HG03025 (cell line): ENCODE results near the gene NSF.
"Not testable (repeated sequence)": the region's sequence is repeated elsewhere in the genome, so short reads cannot be mapped to it uniquely, and the experiment has no call there.

Experiments used
- ATAC-seq: cut with Tn5 transposase; IDR thresholded peaks from one replicate; pipeline ENCODE4 v1.9.1; 2021; ENCODE audit warnings: mild to moderate bottlenecking, moderate library complexity; ENCODE audit not compliant: unreplicated experiment, low FRiP score

The NSF gene

GRCh38 chr17:46771561-46772474 lies 181.3 kb downstream of the NSF start:
- ATAC-seq, result no peak

- no peak for ATAC-seq
Observed at GRCh38 chr17:46772475-46773220, 182.2 kb downstream of the NSF start.

DNA sequence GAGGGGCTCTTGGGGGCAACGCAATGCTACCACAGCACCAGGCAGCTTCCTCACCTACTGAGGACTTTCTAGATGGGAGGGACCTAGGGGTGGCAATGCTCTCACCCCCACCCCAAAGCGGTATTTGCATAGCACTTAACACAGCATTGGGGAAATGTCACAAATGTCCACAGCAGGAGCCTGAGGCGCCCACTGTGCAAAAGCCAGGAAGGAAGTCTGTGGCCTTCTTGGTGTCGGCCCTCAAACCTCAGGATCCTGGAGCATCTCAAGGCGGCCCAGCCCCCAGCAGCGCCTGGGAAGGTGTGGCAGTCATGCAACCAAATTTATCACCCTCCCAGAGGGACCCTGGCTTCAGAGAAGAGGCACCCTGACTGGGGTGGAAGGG lies 182.7 kb downstream of the NSF start:
- no peak for ATAC-seq

DNA sequence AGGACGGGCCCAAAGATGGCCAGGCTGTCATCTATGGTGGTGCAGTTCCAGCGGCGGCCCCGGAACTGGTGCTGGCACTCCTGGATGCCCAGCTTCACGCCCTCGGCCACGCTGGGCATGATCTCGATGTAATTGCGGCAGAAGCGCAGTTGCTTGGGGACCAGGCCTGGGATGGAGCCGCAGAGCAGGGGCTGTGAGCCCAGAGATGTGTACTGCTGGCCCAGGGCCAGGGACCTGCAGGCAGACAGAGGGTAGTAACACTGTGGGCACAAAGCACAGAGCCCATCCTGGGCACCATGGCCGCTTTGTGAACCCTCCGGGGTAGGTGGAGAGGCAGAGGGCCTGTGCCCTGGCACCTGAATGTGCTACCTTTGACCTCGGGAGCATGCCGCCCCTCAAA lies 183.2 kb downstream of the NSF start:
- no peak for ATAC-seq

- ATAC-seq, result no peak
Observed at GRCh38 chr17:46774108-46774737, 183.8 kb downstream of the NSF start.

DNA sequence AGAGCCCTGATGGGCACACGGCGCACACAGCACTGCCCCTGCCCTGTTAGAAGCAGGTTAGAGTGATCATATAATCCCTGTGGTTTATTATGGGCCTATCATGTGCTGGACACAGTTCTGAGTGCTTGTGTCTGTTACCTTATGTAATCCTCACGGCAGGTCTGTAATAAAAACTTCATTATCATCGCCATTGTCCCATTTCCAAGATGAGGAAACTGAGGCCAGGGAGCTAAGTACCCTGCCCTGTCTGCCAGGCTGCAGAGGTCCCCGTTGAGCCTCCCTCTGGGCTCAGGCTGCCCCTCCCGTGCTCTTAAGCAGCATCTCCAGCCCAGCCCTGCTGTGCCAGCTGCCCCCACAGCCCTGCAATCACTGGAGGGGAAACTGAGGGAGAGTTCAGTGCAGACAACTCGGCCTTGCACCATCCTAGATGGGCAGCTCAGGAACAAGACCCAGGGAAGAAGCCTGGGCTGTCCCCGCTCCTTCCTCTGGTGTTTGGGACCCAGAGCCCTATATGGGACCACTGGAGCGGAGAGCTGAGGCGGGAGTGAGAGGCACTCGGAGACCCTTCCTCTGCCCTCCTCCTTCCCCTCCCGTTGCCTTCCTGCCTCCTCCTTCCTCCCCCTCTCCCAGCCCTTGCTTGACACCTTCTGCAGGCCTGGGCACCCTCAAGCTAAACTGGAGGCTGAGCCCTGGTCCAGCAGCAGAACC lies 186.0 kb downstream of the NSF start:
- no peak for ATAC-seq

DNA sequence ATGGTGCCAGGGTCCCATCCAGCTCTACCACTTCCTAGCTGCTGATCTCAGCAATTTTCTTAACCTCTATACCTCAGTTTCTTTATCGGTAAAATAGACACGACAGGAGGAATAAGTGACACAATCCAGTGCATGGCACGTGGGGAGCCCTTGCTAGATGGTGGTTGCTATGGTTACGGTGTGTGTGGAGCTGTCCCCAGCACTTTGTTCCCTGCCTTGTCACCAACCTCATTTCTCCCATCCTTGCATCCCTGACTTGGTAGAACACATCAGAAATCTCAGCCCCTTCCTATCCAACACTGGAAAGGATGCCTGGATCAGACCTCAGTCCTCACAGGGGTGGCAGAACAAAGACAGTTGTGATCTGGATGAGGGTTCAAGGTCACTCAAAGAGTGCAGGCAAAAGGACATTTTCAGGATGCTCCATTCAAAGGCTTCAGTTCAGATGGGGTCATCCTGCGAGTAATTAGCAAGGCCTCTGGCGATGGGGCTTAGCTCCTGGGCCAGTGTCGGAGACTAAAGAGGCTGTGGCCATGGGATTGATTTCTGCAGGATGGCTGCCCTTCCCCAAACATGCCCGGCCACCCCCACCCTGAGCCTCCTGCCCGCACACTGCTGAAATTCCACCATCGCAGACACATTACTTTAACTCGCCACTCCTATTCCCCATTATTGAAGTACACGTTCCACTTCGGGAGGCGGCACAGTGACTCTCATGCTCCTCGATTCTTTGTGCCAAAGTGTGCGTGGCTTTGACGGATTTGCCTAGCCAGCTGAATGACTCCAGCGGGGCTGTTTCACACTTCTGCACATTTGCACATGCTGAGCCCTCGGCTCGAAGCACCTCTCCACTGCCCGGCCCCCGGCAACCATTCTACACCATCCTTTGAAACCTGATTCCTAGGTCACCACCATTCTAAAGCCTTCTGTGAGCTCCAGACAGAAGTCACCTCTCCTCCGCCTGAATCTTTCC lies 187.8 kb downstream of the NSF start:
- ATAC-seq, result no peak

DNA sequence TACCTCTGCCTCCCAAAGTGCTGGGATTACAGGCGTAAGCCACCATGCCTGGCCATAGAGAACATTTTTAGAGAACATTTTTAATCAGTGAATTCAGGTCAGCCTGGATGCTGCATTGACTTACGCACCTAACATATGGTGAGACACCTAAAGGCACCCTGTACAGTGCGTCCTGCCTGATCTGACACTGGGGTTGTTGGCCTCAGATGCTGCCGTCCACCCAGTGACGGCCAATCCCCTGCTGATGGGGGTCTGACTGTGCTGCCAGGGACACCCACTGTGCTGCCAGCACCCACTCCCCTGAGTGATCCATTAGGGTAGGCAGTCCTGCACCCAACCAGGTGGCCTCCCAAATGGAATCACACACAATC lies 189.5 kb downstream of the NSF start:
- ATAC-seq, result no peak

- ATAC-seq, result no peak
Observed at GRCh38 chr17:46782250-46782953, 191.9 kb downstream of the NSF start.

- no peak for ATAC-seq
Observed at GRCh38 chr17:46783031-46783593, 192.6 kb downstream of the NSF start.

DNA sequence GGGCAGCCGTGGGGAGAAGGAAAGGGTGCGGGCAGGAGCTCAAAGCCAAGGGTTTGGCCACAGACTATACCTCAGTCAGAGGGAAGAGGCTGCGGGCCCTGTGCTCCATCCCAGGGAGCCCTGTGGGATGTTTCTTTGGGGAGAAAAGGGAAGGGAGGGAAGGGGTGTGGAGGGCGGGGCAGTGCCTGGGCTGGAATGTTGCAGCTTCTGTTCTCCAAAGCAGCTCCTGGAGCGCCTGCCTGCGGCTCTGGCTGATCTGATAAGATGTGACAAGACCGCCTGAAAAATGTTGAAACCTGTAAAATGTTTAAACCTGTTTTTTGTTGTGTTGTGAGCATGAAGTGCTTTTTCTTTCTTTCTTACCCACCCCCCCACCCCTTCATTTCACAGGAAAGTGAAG lies 195.2 kb downstream of the NSF start:
- no peak for ATAC-seq

DNA sequence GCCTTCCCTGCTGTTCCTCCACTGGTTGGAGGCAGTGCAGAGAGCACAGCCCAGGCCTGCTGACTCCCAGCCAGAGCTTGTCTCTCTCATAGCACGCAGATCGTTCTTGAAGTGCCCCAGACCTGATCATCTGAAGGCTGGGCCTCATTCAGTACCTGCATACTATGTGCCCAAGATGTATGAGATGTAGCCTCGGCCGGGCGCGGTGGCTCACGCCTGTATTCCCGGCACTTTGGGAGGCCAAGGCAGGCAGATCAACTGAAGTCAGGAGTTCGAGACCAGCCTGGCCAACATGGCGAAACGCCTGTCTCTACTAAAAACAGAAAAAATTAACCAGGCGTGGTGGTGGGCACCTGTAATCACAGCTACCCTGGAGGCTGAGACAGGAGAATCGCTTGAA lies 197.0 kb downstream of the NSF start:
- no peak for ATAC-seq

- ATAC-seq, result no peak
Observed at GRCh38 chr17:46788300-46788699, 197.8 kb downstream of the NSF start.

- no peak for ATAC-seq
Observed at GRCh38 chr17:46788796-46789195, 198.3 kb downstream of the NSF start.

DNA sequence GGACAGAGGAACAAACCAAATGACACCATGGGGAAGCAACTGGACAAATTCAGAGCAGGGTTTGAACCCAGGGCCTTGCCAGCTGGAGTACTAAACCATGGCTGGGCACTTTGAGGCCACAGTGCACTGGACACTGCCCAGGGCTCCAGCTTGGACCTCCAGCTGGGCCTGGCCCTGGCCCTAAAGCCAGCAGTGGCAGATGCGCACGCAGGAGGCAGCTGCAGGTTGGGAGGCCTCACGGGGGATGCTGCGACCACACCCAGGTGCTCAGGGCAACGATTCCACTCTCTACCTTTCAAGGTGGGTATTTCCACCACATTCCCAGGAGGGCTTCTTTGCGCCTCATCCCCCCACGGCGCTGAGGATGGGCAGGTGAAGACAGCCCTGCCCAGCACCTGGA lies 199.1 kb downstream of the NSF start:
- ATAC-seq, result no peak

- ATAC-seq, result no peak
Observed at GRCh38 chr17:46790216-46790615, 199.7 kb downstream of the NSF start.

DNA sequence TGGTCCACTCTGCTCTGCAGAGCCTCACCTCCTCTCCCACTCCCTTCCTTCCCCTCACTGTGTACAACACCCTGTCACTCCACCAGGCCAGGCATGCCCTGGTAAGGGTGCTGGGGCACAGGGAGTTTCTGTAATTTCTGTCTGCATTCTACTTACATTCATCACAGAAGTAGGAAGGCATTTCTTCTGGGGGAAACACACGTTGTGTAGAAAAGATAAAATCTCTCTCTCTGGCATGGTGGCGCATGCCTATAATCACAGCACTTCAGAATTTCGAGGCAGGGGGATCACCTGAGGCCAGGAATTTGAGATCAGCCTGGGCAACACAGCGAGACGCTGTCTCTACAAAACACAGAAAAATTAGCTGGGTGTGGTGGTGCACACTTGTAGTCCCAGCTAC lies 201.1 kb downstream of the NSF start:
- ATAC-seq, result no peak

DNA sequence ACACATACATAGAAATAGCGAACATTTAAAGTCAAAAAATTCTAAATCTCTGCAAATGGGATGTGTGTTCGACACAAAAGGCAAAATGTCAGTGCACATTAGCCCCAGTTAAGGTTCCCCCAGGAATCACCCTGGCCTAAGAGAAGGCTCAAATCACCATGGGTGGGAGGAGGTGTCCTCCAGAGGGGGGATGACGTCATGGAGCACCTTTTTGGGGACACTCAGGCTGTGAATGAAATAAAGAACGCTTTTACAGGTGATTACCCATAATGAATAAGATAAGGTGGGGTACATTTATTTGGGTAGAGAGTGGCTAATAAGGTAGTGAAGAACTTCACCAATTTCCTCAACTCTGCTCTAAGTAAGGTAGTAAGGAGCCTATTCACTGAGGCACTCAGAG lies 201.6 kb downstream of the NSF start:
- no peak for ATAC-seq

GRCh38 chr17:46793023-46793422 lies 202.6 kb downstream of the NSF start:
- not testable (repeated sequence) for ATAC-seq
